ENCODE measurements around the gene DRC7.

DNA sequence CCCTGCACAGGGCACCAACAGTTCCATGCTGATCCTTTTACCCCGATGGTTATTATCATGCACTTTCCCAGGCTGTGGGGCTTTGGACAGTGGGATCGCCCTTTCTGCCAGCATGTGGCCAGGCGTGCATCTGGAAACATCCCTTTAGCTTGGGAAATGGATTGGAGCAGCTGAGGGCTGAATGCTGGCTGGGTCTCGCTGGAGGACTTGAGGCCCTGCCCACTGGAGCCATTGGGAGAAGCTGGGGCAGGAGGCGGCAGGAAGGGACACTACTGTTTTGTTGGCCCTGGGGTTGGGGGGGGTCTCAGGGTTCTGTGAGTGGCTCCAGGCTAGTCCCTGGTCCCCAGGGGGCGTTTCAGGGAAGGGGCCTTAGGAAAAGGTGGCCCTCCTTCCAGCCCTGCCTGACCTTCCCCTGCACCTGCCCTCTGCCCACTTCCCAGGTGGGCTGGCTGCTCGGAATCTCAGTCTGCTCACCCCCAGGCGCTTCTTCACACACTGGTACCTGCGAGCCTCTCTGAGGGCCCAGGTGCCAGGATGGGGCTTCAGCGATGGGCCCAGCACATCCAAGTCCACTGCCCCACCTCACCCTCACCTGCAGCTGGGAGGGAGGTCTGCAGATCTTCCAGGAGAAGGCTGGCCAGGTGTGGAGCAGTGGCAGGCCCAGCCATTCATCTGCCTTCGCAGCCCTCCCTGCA, 28.1 kb upstream of the DRC7 start:
- TF ChIP-seq, protein P1, sequence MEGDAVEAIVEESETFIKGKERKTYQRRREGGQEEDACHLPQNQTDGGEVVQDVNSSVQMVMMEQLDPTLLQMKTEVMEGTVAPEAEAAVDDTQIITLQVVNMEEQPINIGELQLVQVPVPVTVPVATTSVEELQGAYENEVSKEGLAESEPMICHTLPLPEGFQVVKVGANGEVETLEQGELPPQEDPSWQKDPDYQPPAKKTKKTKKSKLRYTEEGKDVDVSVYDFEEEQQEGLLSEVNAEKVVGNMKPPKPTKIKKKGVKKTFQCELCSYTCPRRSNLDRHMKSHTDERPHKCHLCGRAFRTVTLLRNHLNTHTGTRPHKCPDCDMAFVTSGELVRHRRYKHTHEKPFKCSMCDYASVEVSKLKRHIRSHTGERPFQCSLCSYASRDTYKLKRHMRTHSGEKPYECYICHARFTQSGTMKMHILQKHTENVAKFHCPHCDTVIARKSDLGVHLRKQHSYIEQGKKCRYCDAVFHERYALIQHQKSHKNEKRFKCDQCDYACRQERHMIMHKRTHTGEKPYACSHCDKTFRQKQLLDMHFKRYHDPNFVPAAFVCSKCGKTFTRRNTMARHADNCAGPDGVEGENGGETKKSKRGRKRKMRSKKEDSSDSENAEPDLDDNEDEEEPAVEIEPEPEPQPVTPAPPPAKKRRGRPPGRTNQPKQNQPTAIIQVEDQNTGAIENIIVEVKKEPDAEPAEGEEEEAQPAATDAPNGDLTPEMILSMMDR (IDR thresholded peaks at IDR 0.05): no peak
- TF ChIP-seq POLR2A (IDR thresholded peaks at IDR 0.05): no peak

Measured in Peyer's patch (tissue), 4 donors.